Glutamatergic neuron (in vitro differentiated cells): ENCODE measurements around the gene FAM81A. TPM values are rescaled to one million over a fixed set of nuclear protein-coding genes. Genes with fewer than 3 reads are reported as not detected.

Source experiments
- DNase-seq: peaks from one replicate; pipeline ENCODE4 v3.0.0; 2022
- H3K27ac Mint-ChIP-seq: one replicate; pipeline ENCODE4 v1.8.0; 2020; ENCODE audit warnings: mild to moderate bottlenecking, mixed read lengths, inconsistent platforms; ENCODE audit not compliant: unreplicated experiment
- H3K27me3 Mint-ChIP-seq: one replicate; pipeline ENCODE4 v1.8.0; 2020; ENCODE audit warnings: mild to moderate bottlenecking, moderate library complexity, mixed read lengths, inconsistent platforms; ENCODE audit not compliant: unreplicated experiment
- H3K36me3 Mint-ChIP-seq: one replicate; pipeline ENCODE4 v1.8.0; 2020; ENCODE audit warnings: mild to moderate bottlenecking, mixed read lengths, inconsistent platforms; ENCODE audit not compliant: unreplicated experiment
- H3K4me1 Mint-ChIP-seq: one replicate; pipeline ENCODE4 v1.8.0; 2020; ENCODE audit warnings: mild to moderate bottlenecking, low read depth, mixed read lengths, inconsistent platforms; ENCODE audit not compliant: unreplicated experiment
- H3K4me3 Mint-ChIP-seq: one replicate; pipeline ENCODE4 v1.8.0; 2020; ENCODE audit warnings: mild to moderate bottlenecking, mixed read lengths, inconsistent platforms; ENCODE audit not compliant: unreplicated experiment
- H3K9me3 Mint-ChIP-seq: one replicate; pipeline ENCODE4 v1.8.0; 2020; ENCODE audit warnings: mild to moderate bottlenecking, moderate library complexity, mixed read lengths, inconsistent platforms; ENCODE audit not compliant: unreplicated experiment
- total RNA-seq: library from RNA; stranded (reverse); fragmentation: NEBNext Ultra II Directional; extraction: Animal tissue kit (Norgen Biotek cat#: 25700); gene quantifications from one replicate; pipeline ENCODE4 v1.2.1, GENCODE V29; 2021; ENCODE audit not compliant: unreplicated experiment
- TF ChIP-seq, protein P1 (sequence below): fragments of 200-600 bp; sonication (generic); IDR thresholded peaks from one replicate; pipeline ENCODE4 v1.5.0; 2021; ENCODE audit not compliant: partially characterized antibody, unreplicated experiment

FAM81A gene
- total RNA-seq, 1 donor from 2014 or later = not detected

DNA sequence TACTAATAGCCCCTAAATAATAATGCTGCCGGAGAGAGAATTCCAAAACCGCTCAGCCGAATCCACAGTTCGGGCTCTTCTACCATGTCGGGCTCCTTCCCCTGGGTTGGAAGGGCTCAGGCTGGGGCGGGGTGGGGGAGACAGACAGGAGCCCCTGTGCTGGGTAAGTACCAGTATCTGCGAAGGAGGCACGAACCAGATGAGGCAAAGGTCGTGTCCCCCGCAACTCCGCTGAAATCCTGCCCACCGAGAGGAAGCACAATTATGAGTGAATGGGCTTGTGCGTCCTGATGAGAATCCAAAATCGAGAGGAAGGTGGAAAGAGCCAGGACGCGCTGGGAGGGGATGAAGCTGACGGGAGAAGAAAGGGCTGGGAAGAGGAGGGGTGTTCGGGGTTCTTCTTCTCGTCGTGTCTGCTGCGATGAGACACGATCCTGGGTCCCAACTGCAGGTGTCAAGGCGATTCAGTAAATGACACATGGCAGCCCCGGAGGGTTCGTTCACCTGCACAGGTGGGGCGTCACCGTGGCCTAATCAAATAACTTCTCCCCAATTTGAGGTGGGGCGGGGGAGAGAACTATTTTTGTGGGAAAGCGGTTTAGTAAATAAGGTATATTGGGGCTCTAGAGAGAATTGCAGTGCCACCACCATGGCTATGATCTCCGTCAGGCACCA, 707 bp upstream of the FAM81A start:
- Mint-ChIP-seq H3K9me3 (no peaks in the 10 kb centered on the region), H3K27me3 (peaks cover 8% of the 10 kb centered on the region), H3K4me1 (no peaks in the 10 kb centered on the region), H3K27ac (no peak overlapping the region), H3K4me3 (peak overlapping the region; percentile 84), H3K36me3 (no peaks in the 10 kb centered on the region)
- TF ChIP-seq, protein P1, sequence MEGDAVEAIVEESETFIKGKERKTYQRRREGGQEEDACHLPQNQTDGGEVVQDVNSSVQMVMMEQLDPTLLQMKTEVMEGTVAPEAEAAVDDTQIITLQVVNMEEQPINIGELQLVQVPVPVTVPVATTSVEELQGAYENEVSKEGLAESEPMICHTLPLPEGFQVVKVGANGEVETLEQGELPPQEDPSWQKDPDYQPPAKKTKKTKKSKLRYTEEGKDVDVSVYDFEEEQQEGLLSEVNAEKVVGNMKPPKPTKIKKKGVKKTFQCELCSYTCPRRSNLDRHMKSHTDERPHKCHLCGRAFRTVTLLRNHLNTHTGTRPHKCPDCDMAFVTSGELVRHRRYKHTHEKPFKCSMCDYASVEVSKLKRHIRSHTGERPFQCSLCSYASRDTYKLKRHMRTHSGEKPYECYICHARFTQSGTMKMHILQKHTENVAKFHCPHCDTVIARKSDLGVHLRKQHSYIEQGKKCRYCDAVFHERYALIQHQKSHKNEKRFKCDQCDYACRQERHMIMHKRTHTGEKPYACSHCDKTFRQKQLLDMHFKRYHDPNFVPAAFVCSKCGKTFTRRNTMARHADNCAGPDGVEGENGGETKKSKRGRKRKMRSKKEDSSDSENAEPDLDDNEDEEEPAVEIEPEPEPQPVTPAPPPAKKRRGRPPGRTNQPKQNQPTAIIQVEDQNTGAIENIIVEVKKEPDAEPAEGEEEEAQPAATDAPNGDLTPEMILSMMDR = no peak
- DNase-seq = peak; percentile 21

DNA sequence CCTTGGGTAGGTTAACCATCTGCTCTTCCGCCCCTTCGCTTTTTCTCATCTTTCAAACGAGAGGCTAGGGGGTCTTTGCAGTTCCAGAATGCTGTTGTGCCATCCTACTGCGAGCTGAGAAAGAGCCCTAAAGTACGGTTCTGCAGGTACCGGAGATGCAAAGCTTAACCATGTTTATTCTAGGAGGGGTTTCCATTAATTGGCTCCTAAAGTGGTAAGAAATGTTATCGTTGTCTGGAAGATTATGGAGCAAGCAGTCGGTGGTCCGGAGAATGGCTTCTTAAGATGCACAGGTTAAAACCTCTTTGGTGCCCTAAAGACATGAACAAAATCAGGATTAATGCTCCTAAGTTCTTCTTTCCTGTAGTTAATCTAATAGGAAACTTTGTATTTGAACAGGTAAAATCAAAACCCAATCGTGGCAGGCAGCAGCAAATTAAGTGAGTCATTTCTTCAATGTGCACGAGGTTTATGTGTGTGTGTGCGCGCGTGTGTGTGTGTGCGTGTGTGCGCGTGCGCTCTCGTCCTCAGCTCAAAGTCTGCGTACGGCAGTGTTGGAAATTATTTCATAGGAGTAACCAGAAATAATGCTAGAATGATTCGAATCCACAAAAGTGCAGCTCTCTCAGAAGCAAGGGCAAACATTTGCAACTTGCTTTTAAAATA, 772 bp downstream of the FAM81A start:
- DNase-seq = no peak
- H3K27me3 Mint-ChIP-seq = peaks cover 13% of the 10 kb centered on the region
- H3K4me3 Mint-ChIP-seq = peak overlapping the region; percentile 83
- TF ChIP-seq, protein P1 = no peak
- peaks cover 1% of the 10 kb centered on the region for H3K4me1 Mint-ChIP-seq
- no peaks in the 10 kb centered on the region for H3K36me3 Mint-ChIP-seq
- no peaks in the 10 kb centered on the region for H3K9me3 Mint-ChIP-seq
- no peak overlapping the region for H3K27ac Mint-ChIP-seq

DNA sequence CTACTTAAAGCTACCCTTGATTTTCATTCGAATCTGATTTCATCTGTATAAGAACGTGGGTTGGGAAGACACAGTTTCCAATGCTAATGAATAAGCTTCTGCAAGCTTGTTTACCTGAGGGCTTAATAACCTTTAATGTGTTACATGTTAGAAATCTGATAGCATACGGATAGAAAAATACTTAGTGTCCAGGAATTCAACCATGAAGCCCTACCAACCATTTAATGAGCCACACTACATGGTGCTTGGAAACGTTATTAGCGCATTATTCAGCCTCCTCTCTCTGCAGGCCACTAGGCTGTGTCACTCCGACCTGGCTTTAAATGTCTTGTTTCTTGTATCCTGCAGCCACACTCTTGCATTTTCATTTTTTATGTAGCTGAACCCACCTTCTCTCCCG, 1.6 kb downstream of the FAM81A start:
- Mint-ChIP-seq H3K9me3 (no peaks in the 10 kb centered on the region), H3K4me3 (no peak overlapping the region)

DNA sequence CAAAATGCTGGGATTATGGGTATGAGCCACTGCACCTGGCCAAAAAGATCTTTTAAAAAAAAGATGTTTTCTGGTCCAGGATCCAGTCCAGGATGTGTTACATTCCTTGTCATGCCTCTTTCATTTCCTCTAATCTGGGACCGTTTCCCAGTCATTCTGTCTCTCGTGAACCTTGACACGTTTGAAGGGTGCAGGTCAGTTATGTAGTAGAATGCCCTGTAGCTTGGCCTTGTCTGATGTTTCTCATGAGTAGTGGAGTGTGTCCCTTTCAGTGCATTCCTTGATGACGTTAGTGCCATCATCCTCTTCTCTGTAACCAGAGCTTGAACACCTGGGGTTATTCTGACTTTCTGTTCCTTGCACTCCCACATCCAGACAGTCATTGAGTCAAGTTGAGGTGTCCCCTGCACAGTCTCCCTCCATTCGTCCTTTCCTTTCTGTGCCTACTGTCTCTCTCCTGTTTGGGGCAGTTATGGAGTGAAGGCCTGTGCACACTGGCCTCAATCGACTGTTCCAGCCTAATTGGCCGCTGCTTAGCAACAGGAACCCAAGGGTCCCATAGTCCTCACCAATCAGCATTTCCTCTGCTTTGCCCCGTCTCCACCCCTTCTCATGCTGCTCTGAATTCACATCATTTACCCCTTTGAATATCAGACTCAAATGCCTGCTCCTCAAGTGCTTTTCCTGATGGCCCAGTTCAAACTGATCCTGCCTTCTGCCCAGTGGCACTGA, 5.5 kb downstream of the FAM81A start:
- H3K4me3 Mint-ChIP-seq = no peak overlapping the region
- H3K27me3 Mint-ChIP-seq = peaks cover 11% of the 10 kb centered on the region
- no peaks in the 10 kb centered on the region for H3K36me3 Mint-ChIP-seq
- no peak for DNase-seq
- no peak overlapping the region for H3K27ac Mint-ChIP-seq
- no peaks in the 10 kb centered on the region for H3K9me3 Mint-ChIP-seq
- TF ChIP-seq, protein P1 = no peak
- H3K4me1 Mint-ChIP-seq = peaks cover 4% of the 10 kb centered on the region

More for the DNA sequence above, 1.6 kb downstream of the FAM81A start:
- Mint-ChIP-seq H3K36me3 (no peaks in the 10 kb centered on the region), H3K27me3 (peaks cover 13% of the 10 kb centered on the region), H3K4me1 (peaks cover 4% of the 10 kb centered on the region), H3K27ac (no peak overlapping the region)
- no peak for DNase-seq
- TF ChIP-seq, protein P1 = no peak
